Lower lobe of right lung (tissue), 2 donors: ENCODE data around the gene MRPS33. TPM values are rescaled to one million over a fixed set of nuclear protein-coding genes. Genes with fewer than 3 reads are reported as not detected.

Experiments used
- ATAC-seq, 2 donors: fragments of 200-7000 bp; cut with Tn5 transposase; one replicate each; pipeline ENCODE4 v1.9.1; 2020 to 2022; ENCODE audit warnings: mild to moderate bottlenecking in 2 of 2, moderate library complexity in 2 of 2
- DNase-seq: peaks from one replicate; pipeline ENCODE4 v3.0.0-alpha.2; 2020
- H3K27ac ChIP-seq: fragments of 200-600 bp; one replicate; pipeline ENCODE4 v1.8.0; 2022
- H3K27me3 ChIP-seq: fragments of 200-600 bp; one replicate; pipeline ENCODE4 v1.8.0; 2022; ENCODE audit warnings: low read depth
- H3K36me3 ChIP-seq: fragments of 200-600 bp; one replicate; pipeline ENCODE4 v1.8.0; 2022; ENCODE audit warnings: mild to moderate bottlenecking
- H3K4me1 ChIP-seq: fragments of 200-600 bp; one replicate; pipeline ENCODE4 v1.8.0; 2022
- H3K4me3 ChIP-seq: fragments of 200-600 bp; one replicate; pipeline ENCODE4 v1.8.0; 2022; ENCODE audit warnings: mild to moderate bottlenecking
- H3K9me3 ChIP-seq: fragments of 200-600 bp; one replicate; pipeline ENCODE4 v1.8.0; 2022
- CTCF ChIP-seq: fragments of 200-600 bp; IDR thresholded peaks from one replicate; pipeline ENCODE4 v1.8.0; 2022; ENCODE audit warnings: antibody characterized with exemption, mild to moderate bottlenecking
- intact Hi-C: fragments of 100-400 bp; cut with DNase I; formaldehyde crosslinking; loops from one replicate; pipeline ENCODE4 v1.11.0; 2022
- total RNA-seq: library from RNA; stranded (reverse); fragmentation: NEBNext Ultra II Directional; extraction: Animal tissue kit (Norgen Biotek cat#: 25700); gene quantifications from one replicate; pipeline ENCODE4 v1.2.1, GENCODE V29; 2021
- donor health status: DM: no; HTN: yes; CAD: no; lungs with severe emphysema.

The MRPS33 gene
- total RNA-seq, 1 donor from 2014 or later, result 34.6 TPM

GRCh38 chr7:140990193-140990962, 24.4 kb downstream of the MRPS33 start:
- no peaks in the 10 kb centered on the region for H3K36me3 ChIP-seq
- DNase-seq (no peak), ATAC-seq (no peak)
- H3K4me1 ChIP-seq, result no peaks in the 10 kb centered on the region
- TF ChIP-seq CTCF, result no peak
- no peak overlapping the region for H3K27ac ChIP-seq
- no peak overlapping the region for H3K4me3 ChIP-seq
- intact Hi-C loops, result no loop called here
- no peaks in the 10 kb centered on the region for H3K27me3 ChIP-seq
- H3K9me3 ChIP-seq, result no peaks in the 10 kb centered on the region

- peaks cover 4% of the 10 kb centered on the region for H3K9me3 ChIP-seq
- DNase-seq (no peak), ATAC-seq (no peak)
- H3K27ac ChIP-seq, result no peak overlapping the region
- H3K27me3 ChIP-seq, result no peaks in the 10 kb centered on the region
- no peak overlapping the region for H3K4me3 ChIP-seq
- no peak for TF ChIP-seq CTCF
- intact Hi-C loops, result no loop called here
- no peaks in the 10 kb centered on the region for H3K36me3 ChIP-seq
- no peaks in the 10 kb centered on the region for H3K4me1 ChIP-seq
Observed at GRCh38 chr7:140989068-140989467, 25.7 kb downstream of the MRPS33 start.

- peaks cover 11% of the 10 kb centered on the region for H3K9me3 ChIP-seq
- H3K4me1 ChIP-seq, result no peaks in the 10 kb centered on the region
- no peak for TF ChIP-seq CTCF
- H3K27me3 ChIP-seq, result no peaks in the 10 kb centered on the region
- H3K27ac ChIP-seq, result no peak overlapping the region
- DNase-seq (no peak), ATAC-seq (no peak)
- H3K36me3 ChIP-seq, result no peaks in the 10 kb centered on the region
- intact Hi-C loops, result no loop called here
- H3K4me3 ChIP-seq, result no peak overlapping the region
Observed at GRCh38 chr7:140983802-140984201, 30.9 kb downstream of the MRPS33 start.

- Histone ChIP-seq H3K9me3 (peaks cover 11% of the 10 kb centered on the region), H3K4me1 (no peaks in the 10 kb centered on the region), H3K4me3 (no peak overlapping the region), H3K27me3 (no peaks in the 10 kb centered on the region), H3K27ac (no peak overlapping the region), H3K36me3 (no peaks in the 10 kb centered on the region)
- ATAC-seq, result no peak
- no peak for DNase-seq
- TF ChIP-seq CTCF, result no peak
- intact Hi-C loops, result no loop called here
Observed at GRCh38 chr7:140982508-140982907, 32.2 kb downstream of the MRPS33 start.

GRCh38 chr7:140981951-140982350, 32.8 kb downstream of the MRPS33 start:
- no peaks in the 10 kb centered on the region for H3K36me3 ChIP-seq
- DNase-seq (no peak), ATAC-seq (no peak)
- no peak overlapping the region for H3K4me3 ChIP-seq
- peaks cover 11% of the 10 kb centered on the region for H3K9me3 ChIP-seq
- no peak for TF ChIP-seq CTCF
- H3K4me1 ChIP-seq, result no peaks in the 10 kb centered on the region
- no peaks in the 10 kb centered on the region for H3K27me3 ChIP-seq
- intact Hi-C loops, result no loop called here
- H3K27ac ChIP-seq, result no peak overlapping the region
